SIG-M5 treated with dmso at 0.1 percent for 504 hours (cell line): ENCODE results near the gene CEMIP.
A peak's percentile ranks its signal among the peaks of the same experiment; 100 is the strongest.

ENCODE experiments used
- DNase-seq: peaks from one replicate; lab custom pipeline; 2025; ENCODE audit not compliant: unreplicated experiment; lab: John Stamatoyannopoulos, UW

Gene CEMIP

GRCh38 chr15:80841541-80841940, 62.4 kb downstream of the CEMIP start:
- DNase-seq: no peak

GRCh38 chr15:80844011-80844732, 65.0 kb downstream of the CEMIP start:
- DNase-seq: no peak

- no peak for DNase-seq
These were observed 67.1 kb downstream of the CEMIP start for GRCh38 chr15:80846031-80846815.

GRCh38 chr15:80849308-80849707, 70.1 kb downstream of the CEMIP start:
- DNase-seq: no peak

- no peak for DNase-seq
These were observed 71.8 kb downstream of the CEMIP start for GRCh38 chr15:80850941-80851451.

GRCh38 chr15:80852676-80853075, 73.5 kb downstream of the CEMIP start:
- no peak for DNase-seq

- DNase-seq: no peak
These were observed 74.9 kb downstream of the CEMIP start for GRCh38 chr15:80854104-80854503.

GRCh38 chr15:80855206-80855605, 76.0 kb downstream of the CEMIP start:
- DNase-seq: no peak

GRCh38 chr15:80856400-80856799, 77.2 kb downstream of the CEMIP start:
- no peak for DNase-seq

- DNase-seq: no peak
These were observed 77.7 kb downstream of the CEMIP start for GRCh38 chr15:80856809-80857377.

GRCh38 chr15:80861731-80862170, 82.6 kb downstream of the CEMIP start:
- DNase-seq: no peak

GRCh38 chr15:80864666-80865065, 85.5 kb downstream of the CEMIP start:
- DNase-seq: no peak

GRCh38 chr15:80866936-80867335, 87.8 kb downstream of the CEMIP start:
- DNase-seq: no peak

GRCh38 chr15:80870366-80870765, 91.2 kb downstream of the CEMIP start:
- no peak for DNase-seq

GRCh38 chr15:80870893-80871292, 91.7 kb downstream of the CEMIP start:
- DNase-seq: no peak

- no peak for DNase-seq
These were observed 92.7 kb downstream of the CEMIP start for GRCh38 chr15:80871858-80872257.

GRCh38 chr15:80873366-80873952, 94.3 kb downstream of the CEMIP start:
- no peak for DNase-seq

- no peak for DNase-seq
These were observed 96.6 kb downstream of the CEMIP start for GRCh38 chr15:80875568-80876347.

- DNase-seq: no peak
These were observed 97.1 kb downstream of the CEMIP start for GRCh38 chr15:80876348-80876674.

- peak; percentile 48 for DNase-seq
These were observed 99.2 kb downstream of the CEMIP start for GRCh38 chr15:80878242-80878866.
